Common myeloid progenitor, CD34-positive (primary cell): ENCODE measurements around the gene TMCC2.
"Not testable (repeated sequence)": the region's sequence is repeated elsewhere in the genome, so short reads cannot be mapped to it uniquely, and the experiment has no call there.

Source experiments
- CTCF ChIA-PET: fragments of 350-600 bp; sonication (Branson Sonifier 250); formaldehyde crosslinking; loops from one replicate; lab custom pipeline; 2021; ENCODE audit warnings: antibody characterized with exemption; lab: Charles Lee
- POLR2A ChIA-PET: fragments of 350-600 bp; sonication (Branson Sonifier 250); formaldehyde crosslinking; loops from one replicate; lab custom pipeline; 2021; ENCODE audit warnings: antibody characterized with exemption; lab: Charles Lee
- DNase-seq, 3 donors: peaks; one replicate each; pipeline versions ENCODE4 v3.0.0 to v3.0.0-alpha.2; 2013
- H3K27ac ChIP-seq, 2 experiments: 1 replicate in 1 of 2; 2 replicates in 1 of 2; pipeline ENCODE4 v1.7.0; 2013; ENCODE audit warnings: inconsistent platforms in 2 of 2, low read length in 2 of 2, mild to moderate bottlenecking in 2 of 2, low read depth in 1 of 2, moderate library complexity in 1 of 2; ENCODE audit not compliant: severe bottlenecking in 2 of 2, insufficient read depth in 1 of 2, poor library complexity in 1 of 2
- H3K27me3 ChIP-seq, 5 experiments: replicated peaks in 2 of 5; 1 replicate in 3 of 5; 2 replicates in 2 of 5; pipeline versions ENCODE4 v1.6.1 to v1.7.0; 2013; ENCODE audit warnings: low read length in 4 of 5, mild to moderate bottlenecking in 2 of 5, moderate library complexity in 2 of 5, inconsistent platforms in 1 of 5; ENCODE audit not compliant: insufficient read depth in 5 of 5, control insufficient read depth in 4 of 5
- H3K36me3 ChIP-seq, 4 experiments: 1 replicate in 2 of 4; 2 replicates in 2 of 4; pipeline versions ENCODE4 v1.6.1 to v1.7.0; 2013; ENCODE audit warnings: low read length in 3 of 4, control low read depth in 1 of 4, mild to moderate bottlenecking in 1 of 4; ENCODE audit not compliant: control insufficient read depth in 4 of 4, insufficient read depth in 4 of 4
- H3K4me1 ChIP-seq, 4 experiments: 1 replicate in 3 of 4; 2 replicates in 1 of 4; pipeline versions ENCODE4 v1.6.1 to v1.7.1; 2013; ENCODE audit warnings: low read length in 3 of 4, mild to moderate bottlenecking in 3 of 4, control low read depth in 1 of 4, inconsistent platforms in 1 of 4, moderate library complexity in 1 of 4; ENCODE audit not compliant: control insufficient read depth in 4 of 4, insufficient read depth in 4 of 4; ENCODE audit errors: control extremely low read depth in 1 of 4
- H3K4me3 ChIP-seq, 7 experiments: 1 replicate in 4 of 7; 2 replicates in 3 of 7; pipeline versions ENCODE4 v1.5.1 to v1.7.0; 2013; ENCODE audit warnings: mild to moderate bottlenecking in 7 of 7, low read length in 6 of 7, moderate library complexity in 6 of 7, inconsistent platforms in 2 of 7, low read depth in 2 of 7, control low read depth in 1 of 7; ENCODE audit not compliant: insufficient read depth in 4 of 7, control insufficient read depth in 1 of 7; ENCODE audit errors: extremely low read depth in 1 of 7
- H3K9me3 ChIP-seq, 5 experiments: 1 replicate in 4 of 5; 2 replicates in 1 of 5; pipeline versions ENCODE4 v1.6.1 to v1.7.1; 2013; ENCODE audit warnings: low read length in 4 of 5, mild to moderate bottlenecking in 2 of 5, inconsistent platforms in 1 of 5, low read depth in 1 of 5, moderate library complexity in 1 of 5; ENCODE audit not compliant: control insufficient read depth in 4 of 5, insufficient read depth in 2 of 5; ENCODE audit errors: control extremely low read depth in 1 of 5
- WGBS: methylation state at CpG from one replicate; pipeline ENCODE4 v1.1.5; 2013; ENCODE audit not compliant: insufficient coverage; 5-methylcytosine and 5-hydroxymethylcytosine counted together

The TMCC2 gene

DNA sequence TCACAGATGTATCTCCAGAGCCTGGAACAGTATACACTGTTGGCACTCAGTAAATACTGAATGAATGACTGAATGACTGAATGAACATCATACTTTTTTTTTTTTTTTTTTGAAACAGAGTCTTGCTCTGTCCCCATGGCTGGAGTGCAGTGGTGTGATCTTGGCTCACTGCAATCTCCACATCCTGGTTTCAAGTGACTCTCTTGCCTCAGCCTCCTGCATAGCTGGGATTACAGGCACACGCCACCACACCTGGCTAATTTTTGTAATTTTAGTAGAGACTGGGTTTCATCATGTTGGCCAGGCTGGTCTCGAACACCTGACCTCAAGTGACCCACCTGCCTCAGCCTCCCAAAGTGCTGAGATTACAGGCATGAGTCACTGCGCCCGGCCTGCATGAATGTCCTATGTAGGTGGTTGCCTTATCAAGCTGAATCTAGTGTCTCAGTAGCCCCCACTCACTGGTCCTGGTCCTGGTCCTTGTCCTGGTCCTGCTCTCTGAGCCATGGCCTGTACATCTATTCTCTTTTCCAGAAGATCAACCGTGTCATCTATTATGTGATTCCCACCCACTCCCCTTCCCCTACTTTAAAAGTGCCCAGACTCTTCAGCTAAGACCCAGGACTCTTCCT, 69.9 kb downstream of the TMCC2 start:
- H3K27ac ChIP-seq, POLR2A ChIA-PET, H3K4me1 ChIP-seq, DNase-seq, H3K36me3 ChIP-seq, H3K4me3 ChIP-seq, H3K9me3 ChIP-seq: not testable (repeated sequence)
- 95% methylated on average over 5 of the region's 5 CpGs for WGBS
- CTCF ChIA-PET, result interaction anchor here (1.0 to 1.6 kb wide), 4 partner anchors 10 to 27 kb away, joined by 3 to 8 read pairs (median 4); no protein-coding TSS in a partner anchor
- peaks cover 0 to 14% (median 0%) of the 10 kb centered on the region in 5 experiments for H3K27me3 ChIP-seq

DNA sequence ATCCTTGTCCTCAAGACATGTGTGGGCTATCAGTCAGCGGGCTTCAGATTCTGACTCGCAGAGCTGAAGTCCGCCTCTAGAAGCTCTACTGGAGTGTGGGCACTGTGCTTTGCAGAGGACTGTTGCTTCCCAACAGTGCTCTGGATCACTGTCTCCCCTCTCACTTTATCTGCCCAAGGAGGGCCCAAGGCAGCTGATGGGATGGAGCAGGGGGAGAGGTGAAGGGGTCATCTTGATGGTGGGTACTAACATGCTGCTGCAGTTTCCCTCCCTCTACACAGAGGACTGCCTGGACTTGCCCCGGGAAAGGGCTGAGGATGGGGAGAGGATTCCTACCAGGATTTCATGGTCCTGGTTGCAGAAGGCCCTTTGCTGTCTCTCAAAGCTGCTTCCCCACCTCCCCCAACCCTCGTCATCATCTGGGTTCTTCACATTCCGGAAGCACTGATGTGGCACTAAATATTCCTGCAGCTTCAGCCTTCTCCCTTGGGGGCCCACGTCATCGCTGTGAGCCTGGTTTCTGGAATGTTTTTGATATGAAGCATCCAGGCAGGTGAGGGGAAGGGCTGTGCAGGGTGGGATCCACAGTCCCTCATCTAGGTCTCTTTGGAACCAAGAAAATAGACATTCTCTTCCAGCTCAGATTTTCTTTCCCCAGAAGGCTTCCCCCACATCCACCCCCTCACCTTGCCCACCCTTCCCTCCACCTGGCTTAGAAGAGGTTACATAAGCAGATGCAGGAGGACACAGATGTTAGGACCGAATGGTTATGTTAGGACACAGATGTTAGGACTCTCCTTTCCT, 70.6 kb downstream of the TMCC2 start:
- Histone ChIP-seq H3K27me3 (peaks cover 0 to 13% (median 0%) of the 10 kb centered on the region in 5 experiments), H3K27ac (no peak overlapping the region), H3K4me1 (peaks cover 0 to 2% (median 0%) of the 10 kb centered on the region in 4 experiments), H3K4me3 (no peak overlapping the region), H3K9me3 (no peaks in the 10 kb centered on the region), H3K36me3 (peaks cover 0 to 6% (median 1%) of the 10 kb centered on the region in 4 experiments)
- 100% methylated on average over 1 of the region's 9 CpGs for WGBS
- no peak for DNase-seq
- ChIA-PET CTCF (interaction anchor here (1.0 to 1.6 kb wide), 4 partner anchors 10 to 27 kb away, joined by 3 to 8 read pairs (median 4); no protein-coding TSS in a partner anchor), POLR2A (no interaction called here)

DNA sequence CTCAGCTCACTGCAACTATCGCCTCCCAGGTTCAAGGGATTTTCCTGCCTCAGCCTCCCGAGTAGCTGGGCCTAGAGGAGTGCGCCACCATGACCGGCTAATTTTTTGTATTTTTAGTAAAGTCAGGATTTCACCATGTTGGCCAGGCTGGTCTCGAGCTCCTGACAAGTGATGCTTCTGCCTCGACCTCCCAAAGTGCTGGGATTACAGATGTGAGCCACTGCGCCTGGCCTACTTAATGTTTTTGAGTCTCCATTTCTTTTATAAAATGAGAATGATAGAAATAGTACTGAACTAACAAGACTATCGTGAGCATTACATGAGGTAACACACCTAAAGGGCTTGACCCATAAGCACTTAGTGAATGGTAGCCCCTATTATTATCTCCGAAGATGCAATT, 72.4 kb downstream of the TMCC2 start:
- no peak for DNase-seq
- H3K4me1 ChIP-seq, result peaks cover 0 to 2% (median 0%) of the 10 kb centered on the region in 4 experiments
- ChIA-PET POLR2A (no interaction called here), CTCF (interaction anchor here (1.2 to 1.4 kb wide), 2 partner anchors 24 to 32 kb away, joined by 4 to 6 read pairs; no protein-coding TSS in a partner anchor)
- no peak overlapping the region for H3K27ac ChIP-seq
- peaks cover 0 to 20% (median 3%) of the 10 kb centered on the region in 4 experiments for H3K36me3 ChIP-seq
- H3K4me3 ChIP-seq, result no peak overlapping the region
- WGBS, result 94% methylated on average over 5 of the region's 9 CpGs
- peaks cover 0 to 5% (median 0%) of the 10 kb centered on the region in 5 experiments for H3K27me3 ChIP-seq
- H3K9me3 ChIP-seq, result no peaks in the 10 kb centered on the region

DNA sequence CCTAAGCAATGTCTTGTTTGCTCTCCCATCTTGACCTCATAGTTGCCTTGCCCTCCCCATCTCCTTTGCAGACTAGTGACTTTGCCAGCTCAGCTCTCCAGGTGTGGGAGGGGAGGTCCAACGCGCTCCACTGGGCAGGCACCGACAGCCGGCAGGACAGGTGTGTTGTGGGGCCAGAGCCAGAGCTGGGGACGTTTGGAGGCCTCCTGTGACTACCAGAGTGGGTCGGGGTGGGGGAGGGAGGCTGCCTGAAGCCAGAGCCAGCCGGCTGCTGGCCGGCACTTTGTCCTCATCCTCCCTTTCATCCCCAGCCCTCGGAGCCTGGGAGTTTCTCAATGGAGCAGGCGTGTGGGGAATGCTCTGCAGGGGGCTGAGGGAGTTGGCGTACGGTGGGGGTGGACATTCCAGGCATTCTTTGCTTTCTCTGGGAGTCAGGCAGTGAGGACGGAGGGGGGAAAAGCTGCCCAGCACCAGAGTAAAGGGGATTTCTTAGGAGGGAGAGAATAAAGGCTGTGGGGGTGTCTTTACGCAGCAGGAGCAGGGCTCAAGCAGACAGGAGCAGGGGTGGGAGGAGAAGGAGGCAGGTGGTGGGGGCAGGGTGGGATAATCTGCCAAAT, 73.6 kb downstream of the TMCC2 start:
- H3K9me3 ChIP-seq, result no peaks in the 10 kb centered on the region
- peaks cover 0 to 2% (median 0%) of the 10 kb centered on the region in 4 experiments for H3K4me1 ChIP-seq
- WGBS, result 95% methylated on average over 7 of the region's 14 CpGs

DNA sequence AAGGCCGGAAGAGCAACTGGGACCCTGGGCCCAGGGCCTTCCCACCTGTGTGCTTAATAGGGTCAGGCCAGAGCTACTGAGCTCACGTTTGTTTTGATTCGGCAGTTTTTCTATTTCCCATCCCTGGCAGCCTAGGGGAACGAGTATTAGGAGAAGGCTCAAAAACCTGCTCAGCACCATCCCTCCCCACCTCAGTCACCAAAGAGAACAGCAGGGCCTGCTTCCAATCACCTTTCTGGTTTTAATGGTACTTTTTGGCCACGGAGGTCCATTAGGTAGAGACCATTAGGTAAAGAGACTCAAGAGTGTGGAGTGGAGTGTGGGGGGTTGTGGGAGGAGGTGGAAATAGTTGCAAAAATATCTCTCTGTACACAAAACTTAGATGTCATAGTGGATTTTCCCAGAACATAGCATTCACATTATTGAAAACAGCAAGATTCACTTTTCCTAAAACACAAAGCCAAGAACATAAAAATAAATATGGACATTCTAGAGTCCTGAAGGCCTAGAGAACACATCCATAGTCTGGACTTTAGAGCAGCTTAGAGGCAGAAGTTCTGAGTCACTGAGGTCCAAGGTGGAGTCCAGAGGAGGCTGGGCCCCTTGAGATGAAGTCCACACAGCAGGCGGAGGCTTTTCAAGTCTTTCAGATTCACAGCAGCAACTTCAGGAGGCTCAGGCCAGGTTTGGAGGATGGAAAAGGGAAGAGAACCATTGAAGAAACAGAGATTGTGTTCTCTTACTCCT, 74.3 kb downstream of the TMCC2 start:
- H3K27me3 ChIP-seq, result peaks cover 0 to 7% (median 0%) of the 10 kb centered on the region in 5 experiments
- CTCF ChIA-PET, result interaction anchor here (1.3 to 3.0 kb wide), 3 partner anchors 12 to 29 kb away, joined by 4 to 14 read pairs (median 11); no protein-coding TSS in a partner anchor
- no peak overlapping the region for H3K27ac ChIP-seq
- no peak overlapping the region for H3K4me3 ChIP-seq
- WGBS, result 100% methylated on average over 5 of the region's 6 CpGs
- POLR2A ChIA-PET, result no interaction called here
- H3K36me3 ChIP-seq, result peaks cover 0 to 33% (median 3%) of the 10 kb centered on the region in 4 experiments
- peaks cover 0 to 2% (median 0%) of the 10 kb centered on the region in 4 experiments for H3K4me1 ChIP-seq
- no peak for DNase-seq
- no peaks in the 10 kb centered on the region for H3K9me3 ChIP-seq

More for the DNA sequence above, 73.6 kb downstream of the TMCC2 start:
- DNase-seq, result no peak
- H3K36me3 ChIP-seq, result peaks cover 0 to 28% (median 3%) of the 10 kb centered on the region in 4 experiments
- ChIA-PET POLR2A (no interaction called here), CTCF (interaction anchor here (0.6 to 3.0 kb wide), 4 partner anchors 11 to 59 kb away, joined by 3 to 14 read pairs (median 4); no protein-coding TSS in a partner anchor)
- peaks cover 0 to 3% (median 0%) of the 10 kb centered on the region in 5 experiments for H3K27me3 ChIP-seq
- H3K4me3 ChIP-seq, result no peak overlapping the region
- no peak overlapping the region for H3K27ac ChIP-seq

DNA sequence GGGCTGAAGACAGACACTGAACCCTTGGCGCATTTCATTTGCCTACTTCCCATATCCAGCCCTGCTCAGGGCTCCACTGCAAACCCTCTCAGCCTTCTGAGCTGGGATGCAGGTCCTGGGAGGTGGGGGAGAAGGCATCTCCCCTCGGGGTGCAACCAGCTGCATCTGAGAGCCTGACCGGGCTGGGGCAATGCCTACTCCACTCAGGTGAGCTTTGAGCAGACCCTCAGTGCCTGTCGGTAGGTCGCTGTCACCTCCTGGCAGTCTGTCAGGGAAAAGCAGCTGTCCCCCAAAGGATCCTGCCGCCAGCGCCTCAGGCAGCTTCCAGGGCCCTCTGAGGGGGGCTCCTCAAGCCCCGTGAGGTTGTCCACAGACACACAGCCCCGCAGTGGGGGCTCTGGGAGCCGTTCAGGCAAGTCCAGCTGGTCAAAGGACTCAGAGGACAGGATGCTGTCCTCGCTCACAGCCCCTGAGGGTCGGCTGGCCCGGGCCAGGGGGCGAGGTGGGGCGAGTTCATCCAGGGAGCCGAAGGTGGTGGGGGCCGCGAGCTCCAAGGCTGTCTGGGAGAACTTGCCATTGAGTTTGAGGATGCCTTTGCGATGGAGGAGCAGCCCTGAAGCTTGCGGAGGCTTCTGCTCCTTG, 75.6 kb downstream of the TMCC2 start:
- POLR2A ChIA-PET, result interaction anchor here (0.6 kb wide), 1 partner anchor 10 kb away, joined by 3 read pairs; no protein-coding TSS in a partner anchor

More for the DNA sequence above, 75.6 kb downstream of the TMCC2 start:
- Histone ChIP-seq H3K9me3 (no peaks in the 10 kb centered on the region), H3K4me3 (no peak overlapping the region), H3K27me3 (peaks cover 0 to 11% (median 0%) of the 10 kb centered on the region in 5 experiments), H3K36me3 (peaks cover 0 to 42% (median 6%) of the 10 kb centered on the region in 4 experiments), H3K27ac (no peak overlapping the region), H3K4me1 (peaks cover 0 to 2% (median 0%) of the 10 kb centered on the region in 4 experiments)
- WGBS, result 97% methylated on average over 18 of the region's 20 CpGs
- no peak for DNase-seq
- CTCF ChIA-PET, result interaction anchor here (0.7 to 3.3 kb wide), 8 partner anchors 9 to 31 kb away, joined by 3 to 14 read pairs (median 7); no protein-coding TSS in a partner anchor
